ENCODE data around the gene BCL2.

Gene BCL2

GRCh38 chr18:63107171-63107845, 212.3 kb downstream of the BCL2 start:
- no peak for DNase-seq (ENCODE audit: low spot score)

DNA sequence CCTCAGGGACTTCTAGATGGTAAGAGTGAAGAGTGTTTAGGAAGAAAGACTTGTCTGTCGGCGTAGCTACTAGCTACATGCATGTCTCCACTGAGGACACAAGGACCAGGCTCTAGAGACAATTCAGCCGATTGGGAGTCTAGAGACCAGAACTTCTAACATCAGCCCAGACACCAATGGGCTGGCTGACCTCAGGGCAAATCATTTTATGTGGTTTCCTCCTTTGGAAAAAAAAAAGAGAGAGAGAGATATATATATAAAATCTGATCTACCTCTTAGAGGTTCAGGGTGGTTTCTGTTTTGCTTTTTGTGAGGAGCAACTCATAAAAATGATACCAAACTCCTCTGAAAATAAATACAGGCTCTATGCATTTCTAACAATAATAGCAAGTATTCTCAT, 212.8 kb downstream of the BCL2 start:
- DNase-seq (ENCODE audit: low spot score), result no peak

DNA sequence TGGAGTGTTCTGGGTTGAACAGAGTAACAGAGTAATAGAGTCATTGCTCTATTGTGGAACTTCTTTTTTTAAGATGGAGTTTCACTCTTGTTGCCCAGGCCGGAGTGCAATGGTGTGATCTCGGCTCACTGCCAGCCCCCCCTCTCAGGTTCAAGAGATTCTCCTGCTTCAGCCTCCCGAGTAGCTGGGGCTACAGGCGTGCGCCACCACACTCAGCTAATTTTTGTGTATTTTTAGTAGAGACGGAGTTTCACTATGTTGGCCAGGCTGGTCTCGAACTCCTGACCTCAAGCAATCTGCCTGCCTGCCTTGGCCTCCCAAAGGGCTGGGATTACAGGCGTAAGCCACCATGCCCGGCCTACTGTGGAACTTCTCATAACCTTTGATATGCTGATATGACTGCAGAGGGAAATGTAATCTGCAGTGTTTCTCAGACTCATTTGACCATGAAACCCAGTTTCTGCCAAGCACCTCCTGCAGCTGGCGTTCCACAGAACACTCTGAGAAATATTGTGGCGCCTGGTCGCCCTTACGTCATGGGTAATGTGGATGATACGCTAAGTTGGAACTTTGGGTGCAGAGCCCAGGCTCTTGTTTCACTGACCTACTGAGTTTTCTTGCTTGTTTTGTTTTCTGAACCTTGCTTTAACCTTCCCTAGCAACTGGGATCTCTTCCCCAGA, 213.8 kb downstream of the BCL2 start:
- no peak for DNase-seq (ENCODE audit: low spot score)

GRCh38 chr18:63104868-63105267, 214.7 kb downstream of the BCL2 start:
- DNase-seq (ENCODE audit: low spot score), result no peak

DNA sequence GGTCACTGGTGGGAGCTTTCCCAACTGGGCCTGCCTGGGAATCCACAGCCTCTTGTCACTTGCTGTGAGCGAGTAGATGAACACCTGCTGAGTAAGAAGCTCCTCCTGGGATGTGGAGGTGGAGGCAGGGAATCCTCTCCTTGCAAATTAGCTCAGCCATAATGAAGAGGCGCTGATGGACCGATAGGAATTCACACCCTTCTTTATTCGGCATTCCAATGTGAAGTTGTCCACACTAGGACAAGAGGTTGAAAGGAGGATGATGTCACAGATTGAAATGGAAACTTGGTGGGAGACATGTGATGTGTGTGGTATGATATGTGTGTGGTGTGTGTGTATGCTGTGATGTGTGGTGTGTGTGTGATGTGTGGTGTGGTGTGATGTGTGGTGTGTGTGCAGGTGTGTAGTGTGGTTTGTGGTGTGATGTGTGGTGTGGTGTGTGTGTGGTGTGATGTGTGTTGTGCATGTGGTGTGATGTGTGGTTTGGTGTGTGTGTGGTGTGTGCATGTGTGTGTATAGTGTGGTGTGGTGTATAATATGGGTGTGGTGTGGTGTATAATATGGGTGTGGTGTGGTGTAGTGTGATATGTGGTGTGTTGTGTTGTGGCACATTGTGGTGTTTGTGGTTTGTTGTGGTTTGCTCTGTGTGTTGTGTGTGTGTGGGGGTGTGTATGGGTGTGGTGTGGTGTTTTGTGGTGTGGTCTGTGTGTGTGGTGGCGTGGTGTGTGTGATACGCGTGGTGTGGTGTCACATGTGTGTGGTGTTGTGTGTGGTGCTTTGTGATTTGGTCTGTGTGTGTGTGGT, 216.4 kb downstream of the BCL2 start:
- no peak for DNase-seq (ENCODE audit: low spot score)

DNA sequence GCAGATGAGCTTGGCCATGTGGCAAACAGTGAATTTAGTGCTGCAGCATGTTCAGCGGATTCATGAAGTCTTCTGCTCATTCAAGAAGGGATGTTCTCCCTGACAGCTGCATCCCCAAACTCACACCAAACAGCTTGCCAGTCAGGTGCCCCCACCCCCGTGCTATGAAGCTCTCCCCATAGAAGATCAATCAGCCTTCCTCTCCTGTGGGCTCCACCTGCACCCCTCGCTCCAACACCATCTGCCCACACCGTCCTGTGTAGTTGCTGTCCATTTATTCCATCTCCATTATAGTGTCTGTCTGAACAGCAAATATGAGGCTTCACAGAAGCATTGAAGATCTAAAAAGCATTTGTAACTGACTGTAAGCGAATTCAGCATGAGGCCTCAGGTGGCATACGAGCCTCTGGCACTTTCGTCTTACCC, 218.9 kb downstream of the BCL2 start:
- no peak for DNase-seq (ENCODE audit: low spot score)

GRCh38 chr18:63099848-63100629, 219.5 kb downstream of the BCL2 start:
- DNase-seq (ENCODE audit: low spot score), result no peak

DNA sequence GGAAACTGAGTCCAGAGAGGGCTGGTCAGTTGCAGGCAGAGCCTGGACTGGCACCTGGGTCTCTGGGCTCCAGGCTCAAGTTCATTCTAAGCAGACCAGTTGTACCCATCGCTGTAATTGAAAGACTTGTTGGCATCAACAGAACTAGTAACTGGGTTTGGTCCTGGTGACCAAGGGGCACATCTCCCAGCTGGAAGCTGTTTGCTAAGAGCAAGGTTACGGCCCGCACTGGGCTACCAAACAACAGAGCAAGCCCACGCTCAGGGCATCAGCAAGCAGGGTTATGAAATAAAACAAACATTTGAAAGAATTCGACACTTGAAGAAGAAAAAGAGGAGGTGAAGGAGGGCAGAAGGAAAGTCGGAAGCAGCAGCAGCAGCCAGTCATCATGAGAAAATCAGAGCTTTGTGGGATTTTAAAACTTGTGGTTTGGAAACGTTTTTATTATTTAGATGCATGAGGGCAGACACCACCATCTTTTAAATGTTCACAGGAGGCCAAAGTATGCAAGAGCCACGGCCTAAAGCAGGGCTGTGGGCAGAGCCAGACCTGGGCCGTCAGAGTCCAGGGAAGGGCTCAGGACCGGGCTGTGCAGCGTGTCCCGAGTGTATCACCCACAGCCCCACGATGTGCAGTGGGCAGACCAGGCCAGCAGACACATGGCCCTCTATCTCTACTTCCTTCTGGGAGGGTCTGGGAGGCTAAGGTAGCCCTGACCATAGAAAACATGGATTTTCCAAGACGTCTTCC, 220.3 kb downstream of the BCL2 start:
- DNase-seq (ENCODE audit: low spot score), result no peak

DNA sequence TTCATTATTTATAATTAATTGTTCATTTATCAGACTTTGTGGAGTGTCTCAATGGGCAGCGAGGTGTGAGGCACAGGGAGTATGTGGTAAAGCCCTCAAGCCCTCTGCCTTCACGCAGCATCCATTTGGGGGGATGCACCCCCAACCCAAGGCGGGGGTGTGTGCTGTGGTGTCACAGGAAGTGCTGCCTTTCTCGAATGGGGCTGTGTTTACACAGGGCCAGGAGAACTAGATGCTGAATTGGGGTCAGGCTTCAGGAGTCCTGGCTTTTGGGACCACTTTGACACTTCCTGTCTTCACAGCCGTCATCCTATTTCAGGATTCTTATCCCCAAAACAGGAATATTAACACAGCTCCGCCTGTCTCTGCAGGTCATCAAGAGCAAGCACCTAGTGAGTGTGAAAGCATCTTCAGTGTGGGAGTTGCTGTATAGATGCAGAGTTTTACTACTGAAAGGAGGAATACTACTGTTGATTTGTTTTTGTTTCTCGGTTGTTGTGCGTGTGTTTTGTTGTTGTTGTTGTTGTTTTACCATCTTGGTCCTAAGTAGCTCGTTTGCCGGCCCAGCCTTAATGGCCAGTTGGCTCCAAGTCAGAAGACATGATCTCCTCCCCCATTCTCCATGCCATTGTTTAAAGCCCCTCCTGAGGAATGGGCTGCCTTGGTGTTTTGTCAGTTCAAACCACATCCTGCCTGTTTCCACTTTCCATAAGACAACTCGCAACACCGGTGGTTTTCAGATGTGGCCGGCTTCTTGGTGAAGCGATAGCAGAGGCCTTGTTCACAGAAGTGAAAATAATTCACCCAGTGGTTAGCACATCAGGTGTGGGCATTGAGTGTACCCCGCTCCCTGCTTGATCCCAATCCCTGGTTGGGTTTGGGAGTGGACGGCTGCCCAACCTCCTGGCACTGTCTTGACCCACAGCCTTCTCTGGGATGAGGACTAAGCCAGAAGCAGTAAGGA, 221.3 kb downstream of the BCL2 start:
- DNase-seq (ENCODE audit: low spot score), result no peak

GRCh38 chr18:63097178-63097577, 222.4 kb downstream of the BCL2 start:
- no peak for DNase-seq (ENCODE audit: low spot score)

GRCh38 chr18:63096327-63096874, 223.2 kb downstream of the BCL2 start:
- DNase-seq (ENCODE audit: low spot score), result no peak

- no peak for DNase-seq (ENCODE audit: low spot score)
Observed at GRCh38 chr18:63095768-63096167, 223.8 kb downstream of the BCL2 start.

- DNase-seq (ENCODE audit: low spot score), result no peak
Observed at GRCh38 chr18:63091671-63092364, 227.8 kb downstream of the BCL2 start.

DNA sequence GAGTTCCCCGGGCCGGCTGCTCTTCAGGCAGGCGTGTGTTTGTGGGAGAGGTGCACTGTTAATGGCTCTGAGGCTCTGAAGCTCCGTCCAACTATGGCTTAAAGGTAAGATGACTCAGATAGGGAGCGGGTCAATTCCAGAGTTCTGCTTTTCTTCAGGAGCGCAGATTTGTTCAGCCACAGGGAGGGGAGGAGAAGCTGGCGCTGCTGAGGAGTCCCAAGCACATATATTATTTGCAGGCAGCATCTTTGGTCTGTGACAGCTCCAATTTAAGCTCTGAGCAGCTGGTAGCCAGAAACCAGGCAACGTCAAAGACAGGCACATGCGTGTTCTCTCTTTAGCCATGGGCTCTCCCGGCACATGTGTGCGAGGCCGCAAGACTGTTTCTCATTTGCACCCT, 229.2 kb downstream of the BCL2 start:
- no peak for DNase-seq (ENCODE audit: low spot score)

DNA sequence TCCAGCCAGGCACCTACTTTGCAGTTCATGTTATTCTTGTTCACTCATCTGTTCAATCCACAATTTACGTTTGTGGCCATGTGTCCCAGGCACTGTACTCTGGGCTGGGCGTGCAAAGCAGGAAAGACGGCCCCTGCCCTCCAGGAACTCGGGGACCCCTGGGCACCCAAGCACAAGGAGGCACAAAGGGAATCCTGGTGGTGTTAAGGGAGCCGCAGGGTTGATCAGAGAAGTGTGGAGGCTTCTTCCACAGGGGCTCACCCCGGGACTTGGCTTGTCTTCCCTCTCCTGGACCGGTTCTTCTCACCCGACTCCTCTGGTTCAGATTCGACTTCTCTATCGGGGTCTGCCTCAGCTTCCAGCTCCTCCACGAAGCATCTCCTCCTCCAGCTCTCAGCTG, 230.5 kb downstream of the BCL2 start:
- no peak for DNase-seq (ENCODE audit: low spot score)

DNA sequence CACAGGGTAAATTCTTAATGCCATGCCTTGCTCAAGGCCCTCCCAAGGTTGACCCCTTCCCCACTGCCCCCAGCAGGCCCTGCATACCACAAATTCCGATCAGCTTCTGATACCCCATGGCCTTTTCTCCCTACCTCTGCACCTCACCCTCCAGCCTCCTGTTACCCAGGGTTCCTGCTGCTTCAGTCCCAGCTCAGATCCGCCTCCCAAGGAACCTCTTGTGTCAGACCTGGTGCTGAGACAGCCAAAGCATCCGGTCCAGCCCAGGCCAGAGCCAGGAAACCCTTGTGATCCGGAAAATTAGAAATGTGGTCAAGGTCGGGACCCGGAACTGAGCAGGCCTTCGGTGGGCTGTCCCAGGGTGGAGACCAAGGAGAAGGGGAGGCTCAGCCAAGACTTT, 231.3 kb downstream of the BCL2 start:
- no peak for DNase-seq (ENCODE audit: low spot score)

GRCh38 chr18:63087421-63088230, 231.9 kb downstream of the BCL2 start:
- no peak for DNase-seq (ENCODE audit: low spot score)

DNA sequence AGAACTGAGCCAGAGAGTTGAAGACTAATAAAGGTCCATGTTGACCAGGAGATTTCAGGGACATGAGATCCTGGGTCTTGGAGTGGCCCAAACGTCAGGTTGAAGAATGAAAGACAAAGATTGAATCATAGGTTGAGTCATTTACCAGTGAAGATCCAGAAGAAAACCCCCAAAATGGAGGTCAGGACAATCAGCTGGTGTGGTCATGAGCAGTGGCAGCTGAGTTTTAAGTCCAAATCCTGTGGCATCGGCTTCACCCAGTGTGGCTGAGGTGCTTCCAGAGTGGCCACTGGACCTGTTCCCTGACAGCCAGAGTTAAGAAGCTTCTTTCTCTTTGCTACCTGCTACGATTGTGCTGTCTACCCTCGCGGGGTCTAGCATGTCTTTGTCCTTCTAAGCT, 234.0 kb downstream of the BCL2 start:
- no peak for DNase-seq (ENCODE audit: low spot score)

- no peak for DNase-seq (ENCODE audit: low spot score)
Observed at GRCh38 chr18:63084219-63084618, 235.3 kb downstream of the BCL2 start.

All from putamen (tissue), 1 donor.